Progenitor cell of endocrine pancreas (in vitro differentiated cells): ENCODE measurements around the gene ARL4A. TPM values are rescaled to one million over a fixed set of nuclear protein-coding genes. Genes with fewer than 3 reads are reported as not detected.

Experiments
- DNase-seq: peaks from one replicate; pipeline ENCODE4 v3.0.0; 2021; ENCODE audit warnings: low spot score; ENCODE audit not compliant: unreplicated experiment
- H3K27ac Mint-ChIP-seq: 2 replicates; pipeline ENCODE4 v1.8.0; 2021; ENCODE audit warnings: mild to moderate bottlenecking, moderate library complexity, mixed read lengths
- H3K27me3 Mint-ChIP-seq: 2 replicates; pipeline ENCODE4 v1.8.0; 2021; ENCODE audit warnings: mixed read lengths
- H3K36me3 Mint-ChIP-seq: 2 replicates; pipeline ENCODE4 v1.8.0; 2022; ENCODE audit warnings: mixed read lengths; ENCODE audit not compliant: insufficient read depth
- H3K4me1 Mint-ChIP-seq: 2 replicates; pipeline ENCODE4 v1.8.0; 2021; ENCODE audit warnings: low read depth, mixed read lengths
- H3K4me3 Mint-ChIP-seq: 2 replicates; pipeline ENCODE4 v1.8.0; 2021; ENCODE audit warnings: low read depth, mild to moderate bottlenecking, moderate library complexity, mixed read lengths
- H3K9me3 Mint-ChIP-seq: 2 replicates; pipeline ENCODE4 v1.8.0; 2021; ENCODE audit warnings: low read depth, mixed read lengths
- total RNA-seq: library from RNA; stranded (reverse); gene quantifications from 2 replicates; pipeline ENCODE4 v1.2.1, GENCODE V29; 2021
- TF ChIP-seq, protein P1 (sequence below): fragments of 200-600 bp; sonication (generic); IDR thresholded peaks from one replicate; pipeline ENCODE4 v1.5.0; 2021; ENCODE audit warnings: antibody characterized with exemption, mild to moderate bottlenecking; ENCODE audit not compliant: unreplicated experiment

Gene ARL4A
- total RNA-seq, 1 donor from 2014 or later, result 10.9 TPM

DNA sequence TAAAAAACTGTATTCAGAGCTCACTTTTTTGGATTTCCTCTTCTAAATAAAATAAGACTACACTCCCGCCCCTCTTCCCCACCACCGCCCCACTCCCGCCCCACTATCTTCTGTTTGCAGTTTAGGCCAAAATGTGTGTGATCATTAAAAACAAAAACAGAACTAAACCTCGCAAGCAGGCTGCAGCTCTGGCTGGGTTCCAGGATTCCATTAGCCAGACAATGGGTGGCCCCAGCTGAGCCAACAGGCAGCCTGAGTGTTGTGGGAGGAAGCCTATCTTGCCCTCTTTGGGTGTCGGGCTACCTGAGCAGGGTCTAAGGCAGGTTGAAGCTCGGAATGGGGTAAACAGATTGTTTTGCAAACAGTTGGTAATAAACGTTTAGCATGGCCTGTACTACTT is 41.7 kb downstream of the ARL4A start:
- Mint-ChIP-seq H3K27ac (no peak overlapping the region), H3K36me3 (no peaks in the 10 kb centered on the region), H3K27me3 (no peaks in the 10 kb centered on the region), H3K4me3 (no peak overlapping the region), H3K9me3 (no peaks in the 10 kb centered on the region), H3K4me1 (no peaks in the 10 kb centered on the region)
- TF ChIP-seq, protein P1, sequence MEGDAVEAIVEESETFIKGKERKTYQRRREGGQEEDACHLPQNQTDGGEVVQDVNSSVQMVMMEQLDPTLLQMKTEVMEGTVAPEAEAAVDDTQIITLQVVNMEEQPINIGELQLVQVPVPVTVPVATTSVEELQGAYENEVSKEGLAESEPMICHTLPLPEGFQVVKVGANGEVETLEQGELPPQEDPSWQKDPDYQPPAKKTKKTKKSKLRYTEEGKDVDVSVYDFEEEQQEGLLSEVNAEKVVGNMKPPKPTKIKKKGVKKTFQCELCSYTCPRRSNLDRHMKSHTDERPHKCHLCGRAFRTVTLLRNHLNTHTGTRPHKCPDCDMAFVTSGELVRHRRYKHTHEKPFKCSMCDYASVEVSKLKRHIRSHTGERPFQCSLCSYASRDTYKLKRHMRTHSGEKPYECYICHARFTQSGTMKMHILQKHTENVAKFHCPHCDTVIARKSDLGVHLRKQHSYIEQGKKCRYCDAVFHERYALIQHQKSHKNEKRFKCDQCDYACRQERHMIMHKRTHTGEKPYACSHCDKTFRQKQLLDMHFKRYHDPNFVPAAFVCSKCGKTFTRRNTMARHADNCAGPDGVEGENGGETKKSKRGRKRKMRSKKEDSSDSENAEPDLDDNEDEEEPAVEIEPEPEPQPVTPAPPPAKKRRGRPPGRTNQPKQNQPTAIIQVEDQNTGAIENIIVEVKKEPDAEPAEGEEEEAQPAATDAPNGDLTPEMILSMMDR, result no peak
- no peak for DNase-seq

DNA sequence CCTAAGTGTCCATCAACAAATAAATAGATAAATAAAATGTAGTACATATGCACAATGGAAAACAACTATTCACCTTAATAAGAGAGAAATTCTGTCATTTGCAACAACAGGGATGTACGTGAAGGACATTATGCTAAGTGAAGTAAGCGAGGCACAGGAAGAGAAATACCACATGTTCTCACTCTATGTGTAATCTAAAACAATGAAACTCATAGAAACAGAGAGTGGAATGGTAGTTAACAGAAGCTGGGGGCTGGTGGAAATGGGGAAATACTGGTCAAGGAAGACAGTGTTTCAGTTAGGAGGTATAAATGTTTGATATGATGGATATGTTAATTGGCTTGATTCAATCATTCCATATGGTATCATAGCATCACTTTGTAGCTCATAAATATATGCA is 43.1 kb downstream of the ARL4A start:
- Mint-ChIP-seq H3K4me1 (no peaks in the 10 kb centered on the region), H3K27ac (no peak overlapping the region), H3K27me3 (no peaks in the 10 kb centered on the region), H3K4me3 (no peak overlapping the region), H3K36me3 (no peaks in the 10 kb centered on the region), H3K9me3 (no peaks in the 10 kb centered on the region)
- no peak for DNase-seq
- TF ChIP-seq, protein P1, result no peak

DNA sequence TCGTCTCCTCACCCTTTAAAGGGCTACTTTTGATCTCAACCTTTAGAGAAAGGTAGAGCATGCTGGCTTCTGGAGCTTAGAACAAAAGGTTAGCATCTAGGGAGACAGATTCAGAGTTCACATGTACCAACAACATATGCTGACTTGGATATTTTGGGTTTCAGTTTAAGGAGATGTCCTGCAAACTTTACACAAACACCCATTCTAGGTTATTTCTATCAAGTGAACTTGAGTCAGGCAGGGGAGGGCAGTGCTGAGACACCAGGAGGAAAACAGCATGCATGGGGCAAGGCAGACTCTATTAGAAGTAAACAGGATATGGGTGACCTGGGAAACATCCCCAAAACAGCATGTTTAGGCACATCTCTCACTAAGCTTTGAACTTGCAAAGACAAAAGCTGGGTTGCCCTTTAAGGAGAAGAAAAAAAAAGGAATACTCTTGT is 43.8 kb downstream of the ARL4A start:
- no peak overlapping the region for H3K4me3 Mint-ChIP-seq

DNA sequence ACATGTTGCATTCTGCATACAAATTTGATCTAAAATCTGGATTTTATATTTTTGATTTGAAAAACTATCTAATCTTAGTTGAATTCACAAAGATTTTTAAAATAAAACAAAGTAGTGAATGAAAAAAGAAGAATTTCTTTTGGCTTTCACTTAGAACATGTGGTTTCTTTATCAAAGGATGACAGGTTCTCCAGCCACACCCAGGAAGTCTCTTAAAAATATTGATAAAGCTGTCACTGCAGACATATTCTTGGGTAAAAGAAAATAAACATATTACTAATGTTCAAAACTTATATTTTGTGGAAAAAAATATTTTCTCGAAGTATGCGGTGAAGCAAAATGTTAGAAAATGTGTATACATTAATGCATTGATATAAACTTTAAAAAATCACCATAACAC is 44.3 kb downstream of the ARL4A start:
- H3K4me3 Mint-ChIP-seq, result no peak overlapping the region
- no peak for DNase-seq
- no peaks in the 10 kb centered on the region for H3K36me3 Mint-ChIP-seq
- H3K27me3 Mint-ChIP-seq, result no peaks in the 10 kb centered on the region
- H3K4me1 Mint-ChIP-seq, result no peaks in the 10 kb centered on the region
- H3K9me3 Mint-ChIP-seq, result no peaks in the 10 kb centered on the region
- H3K27ac Mint-ChIP-seq, result no peak overlapping the region
- TF ChIP-seq, protein P1, result no peak

More for the DNA sequence above, 43.8 kb downstream of the ARL4A start:
- TF ChIP-seq, protein P1, result no peak
- no peak overlapping the region for H3K27ac Mint-ChIP-seq
- no peaks in the 10 kb centered on the region for H3K27me3 Mint-ChIP-seq
- no peak for DNase-seq
- no peaks in the 10 kb centered on the region for H3K36me3 Mint-ChIP-seq
- no peaks in the 10 kb centered on the region for H3K9me3 Mint-ChIP-seq
- no peaks in the 10 kb centered on the region for H3K4me1 Mint-ChIP-seq

DNA sequence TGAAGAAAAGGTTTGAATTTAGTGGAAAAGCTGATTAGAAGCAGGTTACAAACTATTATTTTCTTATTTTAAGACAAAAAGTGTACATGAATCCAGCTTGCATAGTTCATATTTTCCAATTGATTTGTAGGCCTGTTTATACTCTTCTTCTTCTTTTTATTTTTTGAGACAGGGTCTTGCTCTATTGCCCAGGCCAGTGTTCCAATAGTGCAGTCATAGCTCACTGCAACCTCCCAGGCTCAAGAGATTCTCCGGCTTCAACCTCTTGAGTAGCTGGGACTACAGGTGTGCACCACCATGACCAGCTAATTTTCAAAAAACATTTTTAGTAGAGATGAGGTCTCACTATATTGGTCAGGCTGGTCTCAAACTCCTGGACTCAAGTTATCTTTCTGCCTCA is 45.0 kb downstream of the ARL4A start:
- H3K36me3 Mint-ChIP-seq, result no peaks in the 10 kb centered on the region
- no peak overlapping the region for H3K27ac Mint-ChIP-seq
- no peak overlapping the region for H3K4me3 Mint-ChIP-seq
- no peaks in the 10 kb centered on the region for H3K9me3 Mint-ChIP-seq
- H3K27me3 Mint-ChIP-seq, result no peaks in the 10 kb centered on the region
- no peak for DNase-seq
- TF ChIP-seq, protein P1, result no peak
- no peaks in the 10 kb centered on the region for H3K4me1 Mint-ChIP-seq
